Spleen (tissue), 11 donors: Measurements from ENCODE around the gene LCNL1. TPM values are rescaled to one million over a fixed set of nuclear protein-coding genes. Genes with fewer than 3 reads are reported as not detected.
A peak's percentile ranks its signal among the peaks of the same experiment; 100 is the strongest.

Source experiments
- DNase-seq: peaks from one replicate; pipeline ENCODE4 v3.0.0-alpha.2; 2020
- H3K27ac ChIP-seq, 8 donors: fragments of 200-600 bp; sonication (generic) in 7 of 8; 1 replicate in 4 of 8; 2 replicates in 4 of 8; pipeline versions ENCODE4 v1.5.0 to v1.8.0; 2016 to 2021; ENCODE audit warnings: inconsistent platforms in 4 of 8, mild to moderate bottlenecking in 4 of 8, moderate library complexity in 1 of 8
- H3K27me3 ChIP-seq, 7 donors: fragments of 200-600 bp; sonication (generic) in 6 of 7; replicated peaks in 1 of 7; 1 replicate in 4 of 7; 2 replicates in 3 of 7; pipeline versions ENCODE4 v1.5.0 to v1.8.0; 2016 to 2021; ENCODE audit warnings: inconsistent platforms in 3 of 7, mild to moderate bottlenecking in 1 of 7
- H3K36me3 ChIP-seq, 6 donors: fragments of 200-600 bp; sonication (generic) in 5 of 6; 1 replicate in 4 of 6; 2 replicates in 2 of 6; pipeline versions ENCODE4 v1.5.0 to v1.8.0; 2016 to 2021; ENCODE audit warnings: inconsistent platforms in 2 of 6
- H3K4me1 ChIP-seq, 6 donors: fragments of 200-600 bp; sonication (generic) in 5 of 6; 1 replicate in 3 of 6; 2 replicates in 3 of 6; pipeline versions ENCODE4 v1.5.0 to v1.8.0; 2016 to 2021; ENCODE audit warnings: inconsistent platforms in 3 of 6
- H3K4me3 ChIP-seq, 8 donors: fragments of 200-600 bp; sonication (generic) in 7 of 8; 1 replicate in 4 of 8; 2 replicates in 4 of 8; pipeline versions ENCODE4 v1.5.0 to v1.8.0; 2016 to 2021; ENCODE audit warnings: inconsistent platforms in 4 of 8, mild to moderate bottlenecking in 4 of 8, moderate library complexity in 2 of 8
- H3K9me3 ChIP-seq, 8 donors: fragments of 200-600 bp; sonication (generic) in 7 of 8; 1 replicate in 4 of 8; 2 replicates in 4 of 8; pipeline versions ENCODE4 v1.5.0 to v1.8.0; 2016 to 2021; ENCODE audit warnings: inconsistent platforms in 4 of 8
- POLR2A ChIP-seq, 3 donors: fragments of 450-650 bp; IDR thresholded peaks; one replicate each; pipeline ENCODE4 v1.5.1; 2017; ENCODE audit warnings: antibody characterized with exemption in 3 of 3, mild to moderate bottlenecking in 1 of 3
- POLR2AphosphoS5 ChIP-seq, 3 donors: sonication (generic); formaldehyde crosslinking; IDR thresholded peaks; one replicate each; pipeline ENCODE4 v1.5.1; 2017; ENCODE audit warnings: antibody characterized with exemption in 3 of 3
- WGBS, 5 donors: extraction: QIAGEN DNeasy Blood & Tissue Kit in 3 of 5; methylation state at CpG; one replicate each; pipeline versions ENCODE4 v1.1.5 to v1.1.7; 2013 to 2018; 5-methylcytosine and 5-hydroxymethylcytosine counted together
- intact Hi-C: fragments of 100-400 bp; cut with DNase I; formaldehyde crosslinking; loops from one replicate; pipeline ENCODE4 v1.15.0; 2023; ENCODE audit warnings: low total_unique reads
- polyA plus RNA-seq, 3 donors: library from polyadenylated mRNA; stranded (reverse); fragments of 200-250 nt; gene quantifications; one replicate each; pipeline ENCODE4 v1.2.1, GENCODE V29; 2013
- total RNA-seq, 7 donors: library from RNA; depleted of rRNA in 3 of 7; stranded (reverse); fragments of >200 nt in 3 of 7; fragmentation: NEBNext Ultra II Directional in 4 of 7; extraction: Animal tissue kit (Norgen Biotek cat#: 25700) in 4 of 7; gene quantifications; one replicate each; pipeline versions ENCODE4 v1.1.0 to v1.2.1, GENCODE V29; 2016 to 2021
- TF ChIP-seq, protein P1 (sequence below), 11 experiments: fragments of 200-600 bp in 7 of 11; fragments of 450-650 bp in 4 of 11; sonication (generic) in 4 of 11; IDR thresholded peaks in 8 of 11; conservative IDR thresholded peaks in 3 of 11; 1 replicate in 7 of 11; 2 replicates in 4 of 11; pipeline versions ENCODE4 v1.4.0 to v1.8.0; 2016 to 2021; ENCODE audit warnings: antibody characterized with exemption in 11 of 11, inconsistent platforms in 4 of 11, mild to moderate bottlenecking in 1 of 11
- donor health status: healthy with polysubstance abuse.
- donor health status: DM: no; HTN: no; CAD: no; lungs with moderate emphysema.
- donor health status: DM: no; HTN: no; CAD: no.
- donor health status: Bipolar disorder and iron deficiency.
- donor health status: healthy.
- donor health status: DM: no; HTN: no; CAD: no.
- donor health status: DM: yes; HTN: yes; CAD: no.

LCNL1 gene
- total and polyA plus RNA-seq, 10 donors: 1.3 to 8.3 (median 3.2) TPM

DNA sequence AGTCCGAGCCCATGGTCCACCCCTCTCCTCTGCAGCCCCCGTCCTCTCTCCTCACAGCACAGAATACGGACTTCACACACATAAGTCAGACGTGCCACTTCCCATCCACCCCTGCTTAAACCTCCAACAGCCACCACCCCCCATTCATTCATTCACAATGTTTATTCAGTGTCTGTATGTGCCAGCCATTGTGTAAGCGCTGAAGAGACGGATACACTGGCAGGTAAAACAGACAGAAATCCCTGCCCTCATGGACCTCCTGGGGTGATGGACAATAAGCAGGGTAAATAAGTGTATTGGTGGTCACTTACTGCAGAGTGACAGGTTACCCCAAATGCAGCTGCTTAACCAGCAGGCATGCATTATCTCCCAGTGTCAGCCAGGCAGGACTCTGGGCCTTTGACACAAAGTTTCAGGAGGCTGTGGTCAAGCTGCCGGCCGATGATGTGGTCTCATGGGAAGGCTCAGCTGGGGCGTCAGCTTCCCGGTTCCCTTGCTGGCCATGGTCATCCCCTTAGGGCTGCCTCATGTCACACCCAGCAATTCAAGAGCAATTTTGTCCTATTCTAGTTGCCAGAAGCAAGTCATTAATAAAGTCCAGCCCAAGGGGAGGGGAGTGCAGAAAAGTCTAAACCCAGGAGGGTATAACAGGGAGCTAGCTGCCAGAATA, 7.6 kb downstream of the LCNL1 start:
- Histone ChIP-seq H3K27ac (peak overlapping the region in 2 of 8 donors; percentile 94), H3K9me3 (no peaks in the 10 kb centered on the region), H3K36me3 (peaks cover 0 to 21% (median 4%) of the 10 kb centered on the region in 6 donors), H3K4me3 (no peak overlapping the region), H3K27me3 (peaks cover under 1 to 30% (median 11%) of the 10 kb centered on the region in 7 donors), H3K4me1 (peaks cover 9 to 49% (median 43%) of the 10 kb centered on the region in 6 donors)
- WGBS, 5 donors: 79 to 93% (median 92%) methylated on average over 10 of the region's 10 CpGs
- intact Hi-C loops: no loop called here
- DNase-seq: no peak
- no peak for TF ChIP-seq POLR2A (IDR thresholded peaks at IDR 0.05)
- TF ChIP-seq, protein P1, sequence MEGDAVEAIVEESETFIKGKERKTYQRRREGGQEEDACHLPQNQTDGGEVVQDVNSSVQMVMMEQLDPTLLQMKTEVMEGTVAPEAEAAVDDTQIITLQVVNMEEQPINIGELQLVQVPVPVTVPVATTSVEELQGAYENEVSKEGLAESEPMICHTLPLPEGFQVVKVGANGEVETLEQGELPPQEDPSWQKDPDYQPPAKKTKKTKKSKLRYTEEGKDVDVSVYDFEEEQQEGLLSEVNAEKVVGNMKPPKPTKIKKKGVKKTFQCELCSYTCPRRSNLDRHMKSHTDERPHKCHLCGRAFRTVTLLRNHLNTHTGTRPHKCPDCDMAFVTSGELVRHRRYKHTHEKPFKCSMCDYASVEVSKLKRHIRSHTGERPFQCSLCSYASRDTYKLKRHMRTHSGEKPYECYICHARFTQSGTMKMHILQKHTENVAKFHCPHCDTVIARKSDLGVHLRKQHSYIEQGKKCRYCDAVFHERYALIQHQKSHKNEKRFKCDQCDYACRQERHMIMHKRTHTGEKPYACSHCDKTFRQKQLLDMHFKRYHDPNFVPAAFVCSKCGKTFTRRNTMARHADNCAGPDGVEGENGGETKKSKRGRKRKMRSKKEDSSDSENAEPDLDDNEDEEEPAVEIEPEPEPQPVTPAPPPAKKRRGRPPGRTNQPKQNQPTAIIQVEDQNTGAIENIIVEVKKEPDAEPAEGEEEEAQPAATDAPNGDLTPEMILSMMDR (IDR thresholded peaks at IDR 0.05 in 8 of 11, conservative IDR thresholded peaks at IDR 0.05 in 3 of 11): no peak
- no peak for TF ChIP-seq POLR2AphosphoS5 (IDR thresholded peaks at IDR 0.05)

DNA sequence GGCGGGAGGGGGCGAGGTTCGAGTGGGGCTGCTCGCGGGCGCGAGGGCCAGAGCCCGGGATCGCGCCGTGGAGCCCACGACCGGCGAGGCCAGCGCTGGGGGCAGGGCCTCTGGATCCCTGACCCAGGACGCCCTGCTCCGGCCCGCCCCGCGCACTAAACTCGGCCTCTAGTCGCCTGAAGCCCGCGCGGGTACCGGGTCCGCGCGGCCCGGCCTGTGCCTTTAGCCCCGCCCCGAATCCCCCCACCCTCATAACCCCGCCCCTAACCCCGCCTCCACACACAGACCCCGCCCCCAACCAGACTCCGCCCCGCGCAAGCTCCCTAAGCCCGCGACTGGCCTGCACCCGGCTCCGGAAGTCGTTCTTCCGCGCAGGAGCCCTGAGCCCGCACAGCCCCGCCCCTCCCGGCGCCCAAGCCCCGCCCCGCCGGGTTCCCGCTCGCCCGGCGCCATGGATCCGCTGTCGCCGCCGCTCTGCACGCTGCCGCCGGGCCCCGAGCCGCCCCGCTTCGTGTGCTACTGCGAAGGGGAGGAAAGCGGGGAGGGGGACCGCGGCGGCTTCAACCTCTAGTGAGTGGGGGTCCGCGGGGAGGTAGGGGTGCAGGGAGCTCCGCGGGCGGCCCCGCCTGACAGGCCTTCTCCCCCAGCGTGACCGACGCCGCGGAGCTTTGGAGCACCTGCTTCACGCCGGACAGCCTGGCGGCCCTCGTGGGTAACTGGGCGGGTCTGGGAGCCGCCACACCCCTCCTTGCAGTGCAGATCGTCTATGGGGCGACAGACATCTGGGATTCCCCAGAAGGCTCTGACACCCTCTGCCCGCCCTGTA, 9.4 kb downstream of the LCNL1 start, which contains the start of gene PAXX:
Gene PAXX (plus strand): TSS at position 430 of the 826 bp plus-strand sequence. CDS start 22 bp downstream, at position 452.
- Histone ChIP-seq H3K27me3 (peaks cover 0 to 30% (median 0%) of the 10 kb centered on the region in 7 donors), H3K9me3 (no peaks in the 10 kb centered on the region), H3K4me3 (peak within 1 kb of the TSS; percentile 50 to 96 (median 78)), H3K36me3 (peaks cover 0 to 21% (median 4%) of the 10 kb centered on the region in 6 donors), H3K27ac (peak within 1 kb of the TSS; percentile 87 to 94 (median 92)), H3K4me1 (peaks cover 26 to 61% (median 57%) of the 10 kb centered on the region in 6 donors)
- TF ChIP-seq POLR2A (IDR thresholded peaks at IDR 0.05) (peak in 1 of 3 donors; percentile 46), POLR2AphosphoS5 (IDR thresholded peaks at IDR 0.05) (peak; percentile 84 to 86 (median 86))
- TF ChIP-seq, protein P1 (IDR thresholded peaks at IDR 0.05 in 8 of 11, conservative IDR thresholded peaks at IDR 0.05 in 3 of 11): no peak
- peak; percentile 99 for DNase-seq
- intact Hi-C loops: no loop called here
- WGBS, 5 donors: 1 to 2% (median 1%) methylated on average over 37 to 92 of the region's 92 CpGs

DNA sequence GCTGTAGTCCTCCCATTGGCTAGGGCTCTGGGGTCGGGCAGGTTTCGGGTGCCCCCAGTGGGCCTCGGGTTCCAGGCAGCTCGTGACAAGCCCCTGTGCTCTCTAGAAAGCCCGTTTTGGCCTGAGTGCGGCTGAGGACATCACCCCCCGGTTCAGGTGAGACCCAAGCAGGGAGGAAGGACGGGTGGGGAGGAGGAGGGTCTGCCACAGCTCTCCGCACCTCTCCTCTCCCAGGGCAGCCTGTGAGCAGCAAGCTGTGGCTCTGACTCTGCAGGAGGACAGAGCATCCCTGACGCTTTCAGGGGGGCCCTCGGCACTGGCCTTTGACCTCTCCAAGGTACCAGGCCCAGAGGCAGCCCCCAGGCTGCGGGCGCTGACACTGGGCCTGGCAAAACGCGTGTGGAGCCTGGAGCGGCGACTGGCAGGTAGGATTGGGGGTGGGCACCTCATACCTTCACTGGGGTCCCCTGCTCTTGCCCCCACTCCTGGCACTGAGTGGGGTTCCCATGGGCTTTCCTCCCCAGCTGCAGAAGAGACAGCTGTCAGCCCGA, 10.1 kb downstream of the LCNL1 start:
- DNase-seq: peak; percentile 84
- Histone ChIP-seq H3K9me3 (no peaks in the 10 kb centered on the region), H3K4me1 (peaks cover 32 to 68% (median 63%) of the 10 kb centered on the region in 6 donors), H3K4me3 (peak overlapping the region; percentile 50 to 96 (median 78)), H3K36me3 (peaks cover 0 to 21% (median 4%) of the 10 kb centered on the region in 6 donors), H3K27me3 (peaks cover 0 to 30% (median 0%) of the 10 kb centered on the region in 7 donors), H3K27ac (peak overlapping the region; percentile 87 to 94 (median 92))
- WGBS, 5 donors: 4 to 54% (median 45%) methylated on average over 5 to 18 of the region's 18 CpGs
- TF ChIP-seq POLR2AphosphoS5 (IDR thresholded peaks at IDR 0.05): no peak
- TF ChIP-seq, protein P1 (IDR thresholded peaks at IDR 0.05 in 8 of 11, conservative IDR thresholded peaks at IDR 0.05 in 3 of 11): no peak
- TF ChIP-seq POLR2A (IDR thresholded peaks at IDR 0.05): no peak
- intact Hi-C loops: no loop called here
